Activated gamma-delta T cell treated with Interleukin-2 at 50 U/mL for 16 hours (primary cell): ENCODE measurements around the gene S100A11.
"Not testable (repeated sequence)": the region's sequence is repeated elsewhere in the genome, so short reads cannot be mapped to it uniquely, and the experiment has no call there.

Experiments used
- DNase-seq: peaks from one replicate; pipeline ENCODE4 v3.0.0-alpha.2; 2020

S100A11 gene

DNA sequence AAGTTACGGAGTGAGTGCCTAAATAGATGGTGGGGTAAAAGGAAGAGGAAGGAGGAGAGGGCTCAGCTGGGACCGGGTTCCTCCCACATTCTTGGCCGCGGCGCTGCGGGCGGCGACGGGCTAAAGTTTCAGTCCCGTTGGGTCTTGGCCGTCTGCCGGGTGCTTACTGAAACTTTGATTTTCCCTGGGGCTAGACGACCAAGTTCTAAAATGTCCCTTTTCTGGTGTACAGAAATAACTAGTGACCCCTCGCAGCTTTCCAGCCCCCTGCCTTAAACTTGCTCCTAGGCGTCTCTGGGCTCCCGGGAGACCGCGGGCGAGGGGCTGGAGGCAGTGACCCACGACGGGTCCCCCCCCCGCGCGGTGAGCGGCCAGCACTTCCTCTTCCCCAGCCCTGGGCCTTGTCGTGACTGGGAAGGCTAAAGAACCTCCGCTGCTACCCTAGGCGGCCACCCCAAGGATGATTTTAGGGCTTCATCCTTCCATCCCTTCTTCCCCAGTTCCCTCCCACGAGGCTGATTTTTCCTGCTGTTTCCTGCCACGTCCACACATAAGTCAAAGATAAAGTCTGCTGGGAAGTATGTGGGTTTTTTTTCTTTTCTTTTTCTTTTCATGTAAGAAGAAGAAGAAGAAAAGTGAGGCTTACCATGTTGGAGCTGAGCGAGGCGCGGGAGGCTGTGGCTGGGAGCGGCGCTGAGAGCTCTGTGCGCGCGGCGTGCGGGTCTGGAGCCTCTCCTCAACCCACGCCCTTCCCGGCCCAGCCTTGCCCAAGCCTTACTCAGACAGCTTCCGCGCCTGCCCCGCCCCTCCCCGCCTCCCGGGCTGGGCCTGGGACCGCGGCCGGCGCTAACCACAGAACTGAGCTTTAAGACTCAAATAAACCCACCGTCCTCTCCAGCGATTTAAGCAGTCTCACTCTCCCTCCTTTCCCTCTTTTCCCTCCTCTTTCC, at the start of gene S100A11:
S100A11 (minus strand) TSS at position 738 of the 950 bp plus-strand sequence; CDS start at position 649, 89 bp downstream.
- peak; percentile 66 for DNase-seq

DNA sequence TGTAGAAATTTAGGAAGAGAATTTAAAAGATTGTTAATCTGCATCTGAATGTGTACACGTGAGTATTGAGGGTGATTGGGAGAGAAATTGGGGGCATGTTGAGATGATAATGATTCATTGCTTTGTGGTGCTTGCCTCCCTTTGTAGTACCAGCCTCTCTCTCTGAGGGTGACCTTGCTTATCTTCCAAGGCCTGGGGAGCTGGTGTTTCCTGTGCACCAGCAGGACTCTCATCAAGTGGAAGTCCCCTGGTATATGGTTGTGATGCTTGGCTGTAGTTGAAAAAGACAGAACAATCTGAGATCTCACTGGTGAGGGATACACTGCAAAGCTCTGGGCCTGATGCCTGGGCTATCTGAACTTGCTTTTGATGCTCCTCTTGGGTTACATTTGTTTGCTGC, 48.0 kb upstream of the S100A11 start:
- DNase-seq: no peak

DNA sequence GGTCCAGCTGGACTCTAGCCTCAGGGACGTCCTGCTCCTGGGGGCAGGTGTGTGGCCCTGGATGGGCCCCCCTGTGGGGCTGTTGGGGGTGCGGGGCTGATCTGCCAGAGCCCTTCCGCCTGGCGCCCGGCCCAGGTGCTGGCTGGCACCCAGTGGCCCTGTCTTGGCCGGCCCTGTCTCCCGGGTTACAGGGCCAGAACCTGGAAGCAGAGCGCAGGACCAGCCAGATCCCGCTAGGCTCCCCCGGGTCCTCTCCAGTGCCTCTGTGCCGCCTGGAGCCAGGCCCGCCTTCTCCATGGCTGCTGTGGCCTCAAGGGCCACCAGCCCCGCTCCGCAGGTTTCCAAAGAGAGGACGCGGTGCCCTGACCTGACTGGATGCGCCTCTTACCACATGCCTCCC, 44.2 kb upstream of the S100A11 start:
- DNase-seq: not testable (repeated sequence)

DNA sequence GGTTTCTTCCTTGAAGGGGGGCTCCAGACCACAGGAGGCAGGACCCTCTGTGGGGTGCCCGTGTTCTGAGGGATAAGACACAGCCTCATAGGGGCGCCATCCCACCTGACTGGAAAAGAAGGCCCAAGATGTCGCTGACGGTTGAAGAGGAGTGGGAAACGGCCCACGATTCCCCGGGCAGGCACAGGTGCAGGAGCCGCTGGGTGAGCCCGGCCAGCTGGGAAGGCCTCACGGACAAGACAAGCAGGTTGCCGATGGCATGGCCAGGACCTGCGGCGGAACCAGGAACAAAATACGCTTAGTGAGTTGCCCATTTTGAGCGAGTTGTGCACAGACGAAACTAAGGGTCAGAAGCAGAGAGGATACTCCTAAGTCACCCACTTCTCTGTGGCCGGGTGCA, 43.7 kb upstream of the S100A11 start:
- not testable (repeated sequence) for DNase-seq

DNA sequence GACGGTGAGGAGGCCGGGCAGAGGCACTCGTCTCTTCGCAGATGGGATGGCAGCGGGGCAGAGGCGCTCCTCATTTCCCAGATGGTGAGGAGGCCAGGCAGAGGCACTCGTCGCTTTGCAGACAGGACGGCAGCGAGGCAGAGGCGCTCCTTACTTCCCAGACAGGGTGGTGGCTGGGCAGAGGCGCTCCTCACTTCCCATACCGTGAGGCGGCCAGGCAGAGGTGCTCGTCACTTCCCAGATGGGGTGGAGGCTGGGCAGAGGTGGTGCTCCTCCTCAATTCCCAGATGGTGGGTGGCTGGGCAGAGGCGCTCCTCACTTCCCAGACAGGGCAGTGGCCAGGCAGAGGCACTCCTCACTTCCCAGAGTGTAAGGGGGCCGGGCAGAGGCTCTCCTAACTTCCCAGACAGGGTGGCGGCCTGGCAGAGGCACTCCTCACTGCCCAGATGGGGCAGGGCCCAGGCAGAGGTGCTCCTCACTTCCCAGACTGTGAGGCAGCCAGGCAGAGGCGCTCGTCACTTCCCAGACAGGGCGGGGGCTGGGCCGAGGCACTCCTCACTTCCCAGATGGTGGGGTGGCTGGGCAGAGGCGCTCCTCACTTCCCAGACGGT, 42.1 kb upstream of the S100A11 start:
- no peak for DNase-seq

DNA sequence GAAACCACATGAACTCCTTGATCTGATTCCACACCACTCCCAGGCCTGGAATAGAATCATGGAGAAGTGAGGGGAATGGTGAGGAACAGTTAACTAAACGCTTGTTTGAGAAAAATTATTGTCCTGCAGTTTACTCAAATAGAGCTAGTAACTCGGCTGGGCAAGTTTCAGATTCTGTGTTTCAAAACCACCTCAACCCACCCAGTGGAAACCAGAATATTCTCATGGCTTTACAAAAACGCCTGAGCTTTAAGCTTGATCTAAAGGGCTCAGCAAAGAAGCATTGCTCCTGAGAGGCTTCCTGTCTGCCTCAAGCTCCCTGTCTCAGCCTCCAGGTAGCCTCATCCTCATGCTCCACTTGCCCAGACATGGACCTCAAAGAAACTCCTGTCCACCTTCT, 35.5 kb upstream of the S100A11 start:
- DNase-seq: no peak

DNA sequence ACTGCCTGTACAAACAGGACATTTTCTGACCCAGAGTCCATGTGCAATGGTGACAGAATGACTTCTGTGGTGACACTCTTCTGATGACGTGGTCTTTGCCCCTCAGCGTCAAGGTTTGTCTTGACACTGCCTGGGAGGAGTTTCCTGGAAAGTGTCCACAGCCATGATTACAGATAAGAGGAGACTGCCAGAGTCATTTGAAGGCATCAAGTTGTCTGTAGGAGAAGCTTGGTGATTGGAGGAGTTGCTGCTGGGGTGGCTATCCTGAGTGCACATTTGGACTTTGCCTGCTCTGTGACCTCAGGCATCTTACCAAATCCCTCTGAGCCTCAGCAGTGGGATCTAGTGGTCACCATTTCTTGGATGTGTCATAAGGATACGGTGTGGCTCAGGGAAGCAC, 34.3 kb upstream of the S100A11 start:
- no peak for DNase-seq

DNA sequence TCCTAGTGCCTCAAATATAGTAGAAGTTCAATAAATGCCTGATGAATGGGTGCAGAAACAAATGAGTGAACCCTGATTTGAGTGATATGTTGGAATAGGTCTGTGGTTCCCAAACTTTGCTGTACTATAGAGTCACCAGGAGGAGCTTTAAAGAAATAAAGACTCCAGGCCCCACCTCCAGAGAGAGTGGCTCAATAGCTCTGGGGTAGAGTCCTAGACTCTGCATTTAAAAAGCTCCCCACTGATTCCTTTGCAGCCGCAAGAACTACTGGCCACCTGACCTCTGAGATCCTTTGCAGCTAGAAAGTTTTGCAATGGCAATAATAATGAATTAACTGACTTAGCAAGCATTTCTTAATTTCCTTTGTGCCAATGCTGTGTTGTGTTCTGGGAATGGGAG, 31.1 kb upstream of the S100A11 start:
- DNase-seq: no peak

DNA sequence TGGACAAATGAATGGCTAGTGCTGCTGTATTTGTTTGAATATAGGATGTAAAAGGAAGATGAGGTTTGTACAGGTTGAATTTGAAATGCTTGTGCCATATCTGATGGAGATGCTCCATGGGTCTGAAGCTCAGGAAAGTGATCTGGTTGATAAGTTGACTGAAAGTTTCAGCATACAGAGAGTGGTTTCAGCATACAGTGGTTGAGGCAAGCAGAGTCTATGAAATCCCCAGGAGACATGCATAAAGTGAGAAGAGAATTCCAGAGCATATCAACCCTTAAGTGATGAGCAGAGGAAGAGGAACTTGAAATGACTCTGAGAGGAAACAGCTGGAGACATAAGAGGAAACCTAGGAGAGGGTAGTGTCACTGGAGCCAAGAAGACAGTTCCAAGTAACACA, 30.3 kb upstream of the S100A11 start:
- DNase-seq: no peak

DNA sequence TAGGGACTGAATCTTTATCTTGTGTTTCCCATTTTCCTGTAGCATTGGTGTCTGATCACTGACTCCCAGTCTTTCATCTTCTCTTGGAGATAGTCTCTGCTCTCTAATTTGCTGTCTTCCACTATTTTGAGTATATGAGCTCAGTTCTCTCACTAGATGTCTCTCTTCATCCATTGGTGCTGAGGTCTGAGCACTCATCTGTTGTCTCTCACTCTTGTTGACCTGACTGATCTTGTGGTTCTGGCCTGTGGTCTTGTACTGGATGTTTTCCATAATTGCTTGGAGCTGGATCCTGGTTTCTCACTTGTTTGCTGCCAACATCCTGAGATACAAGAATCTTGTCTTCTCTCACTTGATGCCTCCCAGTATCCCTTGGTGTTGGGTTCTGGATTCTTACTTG, 25.1 kb upstream of the S100A11 start:
- no peak for DNase-seq

DNA sequence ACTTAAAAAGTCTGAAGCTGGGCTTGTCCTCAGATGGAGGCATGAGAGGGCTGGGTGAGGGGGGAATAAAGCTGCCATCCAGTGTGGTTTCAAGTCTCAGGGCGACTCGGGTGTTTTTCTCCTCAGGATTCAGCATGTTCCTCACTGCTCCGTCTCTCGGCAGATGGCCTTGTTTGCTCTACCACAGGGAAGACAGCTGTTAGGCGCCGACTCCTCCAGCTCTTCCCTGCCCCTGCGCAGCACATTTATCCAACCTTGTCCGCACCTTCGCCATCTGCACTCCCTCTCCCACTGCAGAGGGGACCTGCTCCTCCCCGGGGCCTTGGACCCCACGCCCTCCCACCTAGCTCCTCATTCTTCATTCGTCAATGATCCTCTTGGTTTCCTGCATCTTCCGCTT, 16.6 kb upstream of the S100A11 start:
- no peak for DNase-seq

DNA sequence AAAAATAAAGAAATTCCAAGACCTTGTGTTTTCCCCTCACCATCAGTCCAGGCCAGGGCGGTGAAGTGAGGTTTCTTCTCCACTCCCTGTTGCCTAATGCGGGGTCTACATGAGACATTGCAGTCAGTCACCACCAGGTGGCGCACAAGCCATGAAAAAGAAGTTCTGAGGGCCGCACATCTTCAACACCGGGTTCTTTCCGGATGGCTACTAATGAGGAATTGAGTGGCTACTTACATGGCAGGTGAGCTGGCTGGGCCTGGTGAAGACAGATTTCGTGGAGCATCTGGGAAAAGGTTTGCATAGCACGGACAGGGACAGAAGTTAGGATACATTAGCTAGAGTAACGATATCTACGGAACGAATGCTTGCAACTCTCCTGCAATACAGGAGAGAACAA, 15.8 kb upstream of the S100A11 start:
- DNase-seq: peak; percentile 88

DNA sequence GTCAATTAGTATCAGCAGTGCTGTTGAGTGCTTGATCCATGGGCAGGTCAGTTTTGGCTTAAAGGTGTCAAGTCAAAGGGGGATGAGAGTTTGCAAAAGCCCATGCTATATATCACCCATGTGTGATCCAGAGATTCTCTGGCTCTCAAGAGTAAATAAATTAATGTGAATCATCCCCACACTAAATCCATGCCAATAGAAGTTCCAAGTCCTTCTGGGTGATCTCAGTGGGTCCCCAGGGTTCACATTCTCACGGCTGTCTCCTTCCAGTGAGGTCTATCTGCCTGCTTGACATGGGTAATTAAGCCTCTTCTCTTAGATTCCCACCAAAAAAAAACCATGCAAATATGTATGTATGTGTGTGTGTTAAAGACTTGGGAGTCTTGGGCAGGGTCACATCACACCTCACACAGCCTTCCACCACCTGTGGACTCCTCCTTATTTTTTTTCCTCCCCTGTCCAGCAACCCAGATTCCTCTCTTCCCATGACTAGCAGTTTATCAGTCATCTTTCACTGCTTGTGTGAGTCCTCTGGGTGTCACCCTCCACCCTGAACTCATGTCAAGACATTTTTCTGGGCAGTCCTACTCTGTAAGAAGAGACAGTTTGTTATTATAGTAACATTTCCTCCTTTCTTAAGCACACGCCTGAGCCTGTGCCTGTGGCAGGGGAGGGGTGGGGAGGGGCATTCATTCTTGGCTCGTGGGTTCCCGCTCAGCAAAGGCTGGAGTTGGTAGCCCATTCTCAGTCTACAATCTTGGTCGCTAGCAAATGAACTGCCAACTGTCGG, 14.3 kb upstream of the S100A11 start:
- DNase-seq: no peak

DNA sequence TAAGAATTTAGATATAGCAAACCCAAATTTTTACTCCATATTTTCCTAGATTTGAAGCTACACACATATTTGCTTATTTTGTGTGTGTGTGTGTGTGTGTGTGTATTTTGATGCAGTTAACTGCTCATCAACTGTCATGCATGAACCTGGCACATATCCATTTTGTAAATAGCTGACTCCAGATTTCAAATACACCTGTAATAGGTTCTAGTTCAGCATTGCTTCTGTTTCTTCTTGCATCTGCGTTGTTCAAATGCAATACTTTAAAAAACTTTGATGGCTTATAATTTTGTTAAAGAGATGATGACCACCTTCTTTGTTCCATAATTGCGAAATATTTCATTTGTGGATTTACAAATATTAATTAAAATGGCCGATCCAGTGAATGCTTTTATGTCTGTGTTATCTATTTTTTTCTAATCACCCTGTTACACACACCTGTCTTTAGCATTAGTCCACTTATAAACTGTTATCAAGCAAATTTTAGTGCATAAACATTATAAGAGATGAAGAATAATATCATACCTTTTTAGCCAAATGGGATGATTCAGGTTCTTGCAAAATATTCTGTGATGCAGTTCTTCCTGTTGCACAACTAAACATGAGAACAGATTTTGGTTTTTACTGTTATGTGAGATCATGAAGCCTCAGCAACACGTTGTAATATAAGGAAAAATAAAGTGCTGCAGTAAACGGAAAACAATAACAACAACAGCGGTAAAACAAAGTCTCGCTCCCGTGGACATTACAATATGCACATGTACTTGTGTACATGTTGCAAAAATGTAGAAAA, 12.7 kb upstream of the S100A11 start:
- DNase-seq: no peak

DNA sequence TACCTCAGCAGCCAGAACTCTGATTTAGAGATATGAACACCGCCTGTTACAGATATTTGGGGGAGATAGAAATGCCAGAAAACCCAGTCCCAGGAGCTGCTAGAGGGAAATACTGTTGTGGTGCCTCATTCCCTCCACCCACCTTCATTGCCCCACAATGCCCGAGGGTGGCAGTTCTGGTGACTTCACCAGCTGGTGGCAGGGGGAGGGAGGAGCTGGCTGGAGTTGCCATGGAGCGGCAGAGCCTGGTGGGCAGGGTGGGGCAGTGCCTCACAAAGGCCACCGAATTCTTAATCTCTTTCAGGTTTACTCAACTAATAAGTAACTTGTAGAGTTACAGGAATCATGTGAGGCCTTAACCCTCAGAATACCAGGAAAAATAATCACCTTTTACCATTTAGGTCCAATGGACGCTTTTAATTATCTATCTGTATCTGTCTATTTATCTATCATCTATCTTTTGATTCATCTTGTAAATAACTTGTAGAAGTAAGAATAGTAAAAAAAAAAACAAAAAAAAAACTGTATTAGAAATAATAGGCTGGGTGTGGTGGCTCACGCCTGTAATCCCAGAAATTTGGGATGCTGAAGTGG, 11.7 kb upstream of the S100A11 start:
- DNase-seq: peak; percentile 70

DNA sequence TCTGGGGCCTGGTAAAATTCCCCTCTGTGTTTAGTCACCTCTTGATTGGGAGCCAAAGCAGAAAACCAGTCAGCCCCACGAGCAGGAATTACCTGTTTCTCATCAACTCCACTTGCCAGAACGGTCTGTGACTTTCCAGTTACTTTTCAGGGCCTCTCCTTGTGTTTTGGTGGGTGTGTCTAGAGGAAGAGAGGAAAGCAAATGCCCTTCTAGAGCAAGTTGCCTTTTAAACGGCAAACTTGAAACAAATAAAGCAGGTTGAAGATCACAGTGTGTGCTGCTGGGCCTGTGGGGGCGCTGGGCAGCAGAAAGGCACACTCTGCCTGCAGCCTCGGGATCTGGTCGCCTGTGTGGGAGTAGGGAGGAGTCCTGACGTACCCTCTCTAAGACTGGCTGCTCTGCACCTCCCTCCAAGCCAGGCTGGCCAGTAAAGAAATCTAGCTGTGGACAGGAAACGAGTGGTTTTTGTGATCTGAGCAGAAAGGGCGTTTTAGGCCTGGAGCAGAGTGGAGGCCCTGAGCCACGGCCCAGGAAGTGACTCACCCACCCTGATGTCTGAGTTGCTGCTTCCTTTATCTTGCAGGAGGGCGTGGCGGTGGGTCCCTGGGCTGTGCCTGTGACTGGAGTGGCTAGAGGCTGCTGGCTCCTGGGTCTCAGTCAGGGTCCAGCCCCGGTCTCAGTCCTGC, 11.1 kb upstream of the S100A11 start:
- DNase-seq: peak; percentile 89

DNA sequence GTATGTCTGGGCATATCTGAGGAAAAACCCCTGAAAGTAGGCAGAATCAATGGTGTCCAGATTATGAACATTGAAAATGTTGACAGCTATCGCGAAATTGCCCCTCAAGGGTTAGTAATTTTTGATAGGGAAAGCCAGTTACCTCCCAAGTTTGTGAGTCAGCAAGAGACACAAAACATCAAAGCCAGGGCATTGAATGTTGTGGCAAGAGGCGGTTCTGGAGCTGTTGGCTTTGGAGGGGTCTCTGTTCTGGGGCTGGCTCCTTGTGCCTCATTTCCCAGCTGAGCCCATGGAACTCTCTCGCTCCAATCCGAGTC, 10.6 kb upstream of the S100A11 start:
- DNase-seq: no peak

DNA sequence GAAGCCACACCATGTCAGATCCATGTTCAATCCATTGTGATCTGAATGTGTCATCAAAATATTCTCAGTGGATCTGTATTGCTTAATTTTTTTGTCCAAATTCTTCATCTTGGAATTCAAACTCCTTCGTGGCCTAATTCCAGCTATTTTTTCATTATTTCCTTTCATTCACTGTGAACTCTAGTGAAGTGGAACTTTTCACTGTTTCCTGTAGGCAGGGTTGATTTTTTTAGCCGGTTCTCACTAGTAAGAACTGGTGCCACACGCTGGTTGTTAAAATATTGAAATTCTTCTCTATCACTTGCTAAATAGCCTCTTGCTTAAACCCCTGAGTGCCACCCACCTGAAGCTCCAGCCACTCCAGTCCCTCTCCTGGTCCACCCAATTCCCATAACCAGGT, 7.6 kb upstream of the S100A11 start:
- DNase-seq: no peak

DNA sequence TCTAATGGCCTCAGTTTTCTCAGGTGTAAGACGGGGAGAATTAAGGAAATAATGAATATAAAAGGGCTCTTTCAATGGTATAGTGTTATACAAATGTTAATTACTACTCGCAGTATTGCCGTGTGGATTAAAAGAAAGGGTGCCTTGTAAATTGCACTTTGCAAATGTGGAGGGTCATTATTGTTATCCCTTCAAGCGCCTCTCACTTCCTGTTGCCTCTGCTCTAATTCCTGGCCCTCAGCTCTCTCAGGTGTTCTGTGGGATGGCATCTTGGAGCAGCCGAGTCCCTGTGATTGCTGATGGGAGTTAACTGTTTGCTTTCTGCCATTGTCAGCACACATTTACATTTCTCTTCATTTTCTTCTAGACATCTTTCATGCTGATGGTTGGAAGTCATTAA, 7.1 kb upstream of the S100A11 start:
- DNase-seq: no peak

DNA sequence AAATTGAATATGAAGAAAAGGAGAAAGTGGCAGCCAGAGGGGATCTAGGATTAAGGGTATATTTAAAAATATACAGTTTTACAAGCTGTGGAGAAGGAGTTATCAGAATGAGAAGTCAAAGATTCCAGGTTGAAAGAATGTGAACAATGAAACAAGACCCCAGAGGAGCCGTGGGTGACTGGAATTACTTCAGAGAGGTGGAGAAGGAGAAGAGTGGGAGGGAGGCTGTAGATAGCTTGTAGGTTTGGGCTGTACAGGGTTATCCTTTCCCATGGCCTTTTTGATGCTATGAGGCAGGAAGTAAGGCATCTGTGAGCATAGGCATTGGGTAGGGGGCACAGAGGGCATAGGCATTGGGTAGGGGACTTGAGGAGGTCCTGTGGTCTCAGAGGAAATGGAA, 5.2 kb upstream of the S100A11 start:
- DNase-seq: no peak

DNA sequence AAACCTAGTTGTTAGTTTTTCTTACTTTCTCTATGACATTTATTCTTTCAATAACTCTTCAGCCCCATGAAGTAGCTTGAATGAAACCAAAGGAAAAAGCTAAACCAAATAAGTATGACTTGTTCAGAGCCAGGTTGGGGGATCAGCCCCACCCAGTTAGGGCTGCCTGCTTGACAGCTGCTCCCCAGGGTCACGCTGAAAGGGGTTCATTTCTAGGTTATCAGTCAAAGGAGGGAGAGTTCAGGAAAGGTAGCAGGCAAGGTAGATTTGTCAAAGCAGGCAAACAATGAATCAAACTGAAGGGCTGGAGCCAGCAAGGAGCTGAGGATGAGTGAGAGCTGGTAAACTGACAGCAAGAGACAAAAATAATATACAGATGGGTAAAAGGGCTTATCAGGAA, 3.1 kb upstream of the S100A11 start:
- no peak for DNase-seq

DNA sequence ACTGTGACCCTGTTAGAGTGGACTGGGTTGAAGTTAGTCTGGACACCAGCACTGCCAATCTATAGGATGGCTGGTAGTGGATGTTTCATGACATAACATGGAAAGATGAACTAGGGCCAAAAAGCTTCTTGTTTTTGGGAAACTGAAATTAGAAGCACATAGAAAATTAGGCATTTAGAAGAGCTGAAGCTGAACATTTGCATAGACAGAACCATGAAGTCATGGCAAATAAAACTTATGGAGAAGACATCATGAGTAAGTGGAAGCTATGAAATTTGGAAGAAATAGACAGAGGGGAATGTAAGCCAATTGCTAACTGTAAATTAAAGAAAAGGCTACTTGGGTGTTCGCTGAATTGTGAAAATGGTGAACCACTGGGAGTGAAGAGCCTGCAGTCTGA, 2.7 kb upstream of the S100A11 start:
- no peak for DNase-seq
